GM11168 (cell line): ENCODE data around the gene TFG.

ENCODE experiments used
- in situ Hi-C: fragments of 300-500 bp; cut with MboI; formaldehyde crosslinking; loops from one replicate; pipeline ENCODE4 v1.12.0; 2022; ENCODE audit warnings: low sequenced_read_pairs; ENCODE audit not compliant: unreplicated experiment

TFG gene

DNA sequence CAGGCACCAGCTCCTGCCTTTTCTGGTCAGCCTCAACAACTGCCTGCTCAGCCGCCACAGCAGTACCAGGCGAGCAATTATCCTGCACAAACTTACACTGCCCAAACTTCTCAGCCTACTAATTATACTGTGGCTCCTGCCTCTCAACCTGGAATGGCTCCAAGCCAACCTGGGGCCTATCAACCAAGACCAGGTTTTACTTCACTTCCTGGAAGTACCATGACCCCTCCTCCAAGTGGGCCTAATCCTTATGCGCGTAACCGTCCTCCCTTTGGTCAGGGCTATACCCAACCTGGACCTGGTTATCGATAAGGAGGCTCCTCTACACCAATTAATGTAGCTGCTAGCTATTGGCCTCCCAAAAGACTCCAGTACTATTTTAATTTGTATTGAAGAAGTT is 38.9 kb downstream of the TFG start:
- in situ Hi-C loops: no loop called here

DNA sequence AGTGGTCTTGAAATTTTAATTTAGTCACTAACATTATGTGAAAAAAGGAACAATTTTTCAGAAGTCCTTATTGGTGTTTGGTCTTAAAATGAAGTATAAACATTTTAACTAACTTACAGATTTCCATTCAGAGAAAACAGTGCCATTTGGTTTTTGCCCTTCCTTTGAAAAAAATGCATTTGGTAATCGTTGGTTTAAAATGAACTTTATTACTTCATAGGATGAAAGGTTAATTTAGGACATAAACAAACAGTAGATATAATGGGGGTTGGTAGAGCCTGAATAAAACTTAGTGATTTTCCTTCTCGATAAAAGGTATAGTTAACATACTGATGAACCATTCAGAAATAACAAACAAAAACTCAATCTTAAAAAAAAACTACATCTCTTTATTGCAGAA is 39.7 kb downstream of the TFG start:
- in situ Hi-C loops: no loop called here

DNA sequence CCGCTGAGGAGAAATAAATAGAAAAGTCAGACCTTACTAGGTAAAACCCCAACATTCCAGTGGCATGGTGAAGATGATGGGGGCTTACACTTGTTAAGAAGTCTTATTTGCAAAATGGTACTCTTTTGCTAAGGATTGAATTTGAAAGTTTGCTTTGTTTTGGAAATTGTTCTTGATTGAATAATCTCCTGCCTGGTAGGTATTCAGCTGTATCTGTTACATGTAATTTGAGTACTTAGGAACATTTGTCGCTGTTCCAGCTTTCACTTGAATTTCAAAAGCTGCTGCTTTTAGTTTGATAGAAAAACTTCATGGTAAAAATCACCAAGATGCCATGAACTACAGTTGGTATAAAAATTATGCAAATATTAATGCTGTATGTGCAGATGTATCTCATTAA is 44.6 kb downstream of the TFG start:
- in situ Hi-C loops: no loop called here

DNA sequence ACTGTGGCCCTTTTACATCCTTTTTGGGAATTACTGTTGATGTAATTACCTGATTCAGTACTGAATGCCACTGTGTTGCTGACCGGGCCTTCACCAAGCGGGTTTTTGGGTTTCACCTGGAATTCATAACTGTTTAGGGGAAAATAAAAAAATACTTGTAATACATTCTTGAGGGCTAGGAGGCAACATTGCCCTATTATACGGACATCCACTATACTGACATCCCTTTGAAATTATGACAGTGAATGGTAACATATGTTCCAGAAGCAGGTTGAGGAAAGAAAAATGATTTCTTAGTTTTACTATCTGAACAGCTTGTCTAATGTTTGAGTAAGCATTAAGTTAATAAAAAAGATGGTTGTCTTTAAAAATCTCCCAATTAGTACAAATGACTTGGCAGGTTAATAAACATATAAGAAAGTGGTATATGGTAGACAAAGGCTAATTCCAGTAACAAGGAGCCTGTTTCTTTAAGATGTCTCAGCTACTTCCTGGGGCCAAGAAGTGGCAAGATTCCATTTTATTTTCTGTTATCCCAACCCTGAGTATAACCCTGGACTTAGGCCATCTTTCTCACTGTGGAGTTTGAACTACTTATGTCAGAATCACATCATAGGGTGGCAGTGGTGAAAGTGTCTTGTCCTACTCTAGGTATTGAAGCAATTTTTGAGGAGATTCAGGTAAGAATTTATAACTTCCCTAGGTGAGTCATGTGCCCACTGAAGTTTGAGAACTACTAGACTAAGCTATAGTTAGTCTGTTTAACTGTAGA is 45.5 kb downstream of the TFG start:
- in situ Hi-C loops: no loop called here

DNA sequence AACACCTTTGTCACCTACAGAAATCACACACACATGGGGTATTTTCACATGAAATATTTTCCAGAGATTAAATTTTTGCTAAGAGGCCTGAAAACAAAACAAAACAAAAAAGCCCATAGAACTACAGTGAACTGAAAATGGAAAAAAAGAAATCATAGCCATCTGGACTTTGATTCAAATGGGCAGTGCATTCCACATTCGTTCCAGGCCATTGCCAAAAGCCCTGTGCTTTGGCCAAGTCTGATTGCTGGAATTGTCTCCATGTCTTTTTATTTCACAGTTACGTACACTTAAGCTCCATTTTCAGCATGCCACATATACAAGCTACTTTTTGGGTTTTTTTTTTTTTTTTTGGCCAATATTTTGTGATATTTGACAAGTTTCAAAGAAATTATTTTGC is 47.1 kb downstream of the TFG start:
- in situ Hi-C loops: no loop called here

DNA sequence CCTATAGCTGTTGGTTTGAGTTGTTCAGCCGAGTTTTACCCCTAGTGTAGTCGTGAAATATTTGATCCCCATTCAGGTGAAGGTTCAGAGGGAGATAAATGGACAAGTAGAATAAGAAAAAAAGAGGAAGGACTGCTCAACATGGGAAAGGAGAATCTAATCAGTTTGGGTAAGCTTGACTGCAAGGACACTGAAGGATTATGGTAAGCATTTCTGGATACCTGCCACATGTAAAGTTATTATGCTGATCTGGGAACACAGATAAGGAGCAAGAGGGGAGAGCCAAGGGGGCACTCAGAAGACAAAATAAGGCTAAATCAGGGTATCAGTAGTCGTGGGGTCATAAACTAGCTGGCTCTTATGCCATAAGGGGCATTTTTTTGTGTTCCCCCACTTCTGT is 49.9 kb downstream of the TFG start:
- in situ Hi-C loops: no loop called here

DNA sequence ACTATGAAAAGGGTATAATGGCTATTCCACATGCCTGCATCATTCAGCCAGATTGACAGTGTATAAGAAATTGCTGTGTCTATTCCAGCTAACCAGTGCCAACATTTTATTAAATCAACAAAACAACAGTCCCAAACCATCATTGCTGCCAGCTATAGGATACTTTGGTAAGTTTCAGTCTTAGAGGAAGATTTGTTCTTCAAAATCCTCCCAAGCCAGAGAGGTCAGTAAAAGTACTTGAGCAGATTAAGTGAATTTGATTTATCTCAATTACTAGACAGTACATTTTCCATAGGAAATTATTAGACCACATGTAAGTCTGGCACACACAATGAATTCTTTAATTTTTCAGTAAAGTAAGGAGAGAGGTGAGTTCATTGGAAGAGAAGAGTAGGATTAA is 50.7 kb downstream of the TFG start:
- in situ Hi-C loops: no loop called here

DNA sequence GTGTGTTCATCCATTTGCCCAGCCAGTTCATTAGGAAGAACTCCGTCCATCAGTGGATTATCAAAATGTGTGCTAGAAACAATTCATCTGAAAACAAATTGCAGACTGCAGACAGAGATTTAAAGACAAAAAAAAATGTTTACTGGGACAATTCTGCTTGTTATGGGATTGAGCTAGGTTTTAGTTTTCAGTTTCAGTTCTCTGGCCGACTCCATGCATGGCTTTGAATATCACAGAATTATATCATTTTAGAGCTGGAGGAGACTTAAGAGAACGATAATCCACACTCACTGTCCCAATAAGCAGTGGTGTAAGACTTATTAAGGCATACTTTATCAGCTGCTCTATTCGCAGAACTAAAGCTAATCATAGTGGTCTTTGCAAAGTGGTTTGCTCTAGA is 51.1 kb downstream of the TFG start:
- in situ Hi-C loops: no loop called here

DNA sequence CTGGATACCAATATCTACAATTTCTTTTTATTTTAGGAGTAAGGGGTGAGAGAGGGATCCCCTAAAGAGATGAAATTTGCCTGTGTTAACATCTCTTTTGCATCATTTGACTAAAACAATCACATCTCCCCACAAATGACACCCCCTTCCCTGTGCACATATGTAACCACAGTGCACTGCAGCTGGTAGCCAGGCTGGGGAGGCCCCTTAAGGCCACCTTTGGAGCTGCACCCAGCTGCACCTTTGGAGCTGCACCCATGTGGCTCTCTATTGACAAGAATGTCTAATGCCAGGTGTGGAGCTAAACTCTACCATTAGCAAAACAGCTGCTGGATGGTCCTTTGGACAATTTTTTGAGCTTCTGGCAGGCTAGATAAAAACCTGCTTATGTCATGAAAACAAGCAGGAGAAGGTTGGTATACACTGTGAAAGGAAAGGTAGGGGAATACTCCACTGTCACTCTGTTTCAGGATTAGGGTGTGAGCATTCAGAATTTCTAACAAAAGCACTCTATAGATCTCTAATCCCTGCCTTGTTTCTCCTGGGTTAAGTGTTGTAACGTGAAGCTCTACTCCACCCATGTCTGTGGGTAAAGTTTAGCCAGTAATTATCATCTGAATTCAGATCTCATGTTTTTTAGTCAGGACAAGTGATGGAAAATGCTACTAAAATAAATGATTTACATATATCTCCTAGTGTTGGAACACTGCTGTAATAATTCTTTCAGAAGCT is 52.1 kb downstream of the TFG start:
- in situ Hi-C loops: no loop called here

DNA sequence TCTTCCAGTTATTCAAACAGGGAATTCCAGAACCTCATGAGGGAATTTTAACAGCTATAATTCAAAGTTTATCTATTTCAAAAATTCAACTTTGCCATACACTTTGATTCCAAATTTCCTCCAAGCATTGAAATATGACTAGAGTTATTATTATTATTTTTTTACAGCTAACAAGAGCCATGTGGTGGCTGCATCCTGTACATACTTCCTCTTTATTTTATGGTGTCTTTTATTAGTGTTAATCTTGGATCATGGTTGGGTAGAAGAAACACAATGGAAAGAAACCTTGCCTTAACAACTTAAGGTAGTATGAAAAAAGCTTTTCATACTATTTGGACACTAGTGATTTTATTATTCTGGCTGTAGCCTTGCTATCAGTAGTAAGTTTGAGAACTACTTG is 52.7 kb downstream of the TFG start:
- in situ Hi-C loops: no loop called here

DNA sequence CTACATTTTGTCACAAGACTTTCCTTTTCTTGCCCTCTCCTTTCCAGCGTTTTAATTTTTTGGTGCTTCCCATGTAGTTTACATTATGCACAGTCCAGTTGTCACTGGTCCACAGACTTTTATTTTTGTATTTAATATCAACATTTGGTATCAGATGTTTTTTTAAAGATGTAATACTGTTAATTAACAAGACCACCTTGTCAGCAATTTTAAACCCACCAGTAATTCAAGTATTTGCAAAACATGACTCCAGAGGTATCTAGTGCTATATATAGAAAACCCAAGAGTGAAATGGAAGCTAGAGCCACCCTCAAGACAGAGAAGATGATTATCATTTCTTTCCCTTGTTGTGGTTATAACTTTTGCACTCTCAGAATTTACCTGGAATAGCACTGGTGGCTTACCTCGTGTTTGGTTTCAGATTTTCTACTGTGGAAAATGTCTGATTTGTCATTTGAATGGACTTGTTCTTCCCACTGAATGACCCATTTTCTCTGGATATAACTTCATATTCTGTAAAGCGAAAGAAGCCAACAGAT is 56.2 kb downstream of the TFG start:
- in situ Hi-C loops: no loop called here

DNA sequence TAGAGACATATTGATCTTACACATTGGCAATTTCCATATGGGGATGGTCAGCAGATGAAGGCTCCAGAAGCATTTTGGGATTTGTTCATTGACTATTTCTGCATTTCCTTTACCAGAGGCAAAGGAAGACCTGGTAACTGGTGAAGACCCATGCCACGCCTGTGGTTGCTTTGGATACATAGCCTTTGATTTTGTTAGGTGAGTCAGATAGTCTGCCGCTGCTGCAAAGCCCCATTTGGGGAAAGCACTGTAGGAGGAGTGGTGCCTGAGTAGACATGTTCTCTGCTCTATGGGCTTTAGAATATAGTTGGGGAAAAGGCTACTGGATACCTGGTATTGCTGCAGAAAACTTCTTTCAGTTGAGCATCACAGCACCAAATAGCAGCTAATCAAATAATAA is 56.8 kb downstream of the TFG start:
- in situ Hi-C loops: no loop called here

DNA sequence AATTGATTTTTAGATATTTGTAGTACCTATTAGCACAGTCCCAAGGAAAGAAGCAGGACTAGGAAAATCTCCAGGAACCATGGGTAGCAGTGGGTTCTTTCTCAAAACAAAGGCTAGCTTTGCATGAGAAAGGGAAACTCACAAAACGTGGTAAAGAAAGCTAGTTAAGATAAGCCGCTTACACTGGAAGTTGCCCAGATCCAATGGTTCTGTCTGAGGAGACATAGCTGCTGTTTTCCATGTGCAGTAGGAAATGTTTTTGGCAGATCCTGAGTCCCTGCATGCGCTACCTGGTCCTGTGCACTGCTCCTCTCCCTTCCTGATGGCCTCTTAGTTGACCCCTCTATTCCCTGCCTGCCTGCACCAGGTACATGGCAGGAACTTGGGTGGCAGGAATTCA is 60.4 kb downstream of the TFG start:
- in situ Hi-C loops: no loop called here

DNA sequence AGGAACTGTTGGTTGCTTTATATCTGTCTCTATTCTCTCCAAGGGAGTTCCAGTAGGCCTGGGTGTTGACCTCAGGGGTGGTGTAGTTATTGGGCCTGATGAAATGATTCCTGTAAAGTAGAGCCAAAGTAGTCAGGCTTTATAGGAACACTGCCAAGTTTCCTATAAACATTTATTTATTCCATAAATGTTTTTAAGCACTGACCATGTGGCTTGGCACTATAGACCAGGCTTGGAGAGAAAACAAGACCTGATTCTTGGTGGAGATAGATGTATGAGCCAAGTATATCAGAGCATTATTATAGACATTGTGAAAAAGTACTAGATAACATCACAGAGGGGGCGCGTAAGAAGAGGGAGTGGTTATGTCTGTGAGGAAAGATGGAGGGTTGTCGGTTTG is 65.9 kb downstream of the TFG start:
- in situ Hi-C loops: no loop called here

DNA sequence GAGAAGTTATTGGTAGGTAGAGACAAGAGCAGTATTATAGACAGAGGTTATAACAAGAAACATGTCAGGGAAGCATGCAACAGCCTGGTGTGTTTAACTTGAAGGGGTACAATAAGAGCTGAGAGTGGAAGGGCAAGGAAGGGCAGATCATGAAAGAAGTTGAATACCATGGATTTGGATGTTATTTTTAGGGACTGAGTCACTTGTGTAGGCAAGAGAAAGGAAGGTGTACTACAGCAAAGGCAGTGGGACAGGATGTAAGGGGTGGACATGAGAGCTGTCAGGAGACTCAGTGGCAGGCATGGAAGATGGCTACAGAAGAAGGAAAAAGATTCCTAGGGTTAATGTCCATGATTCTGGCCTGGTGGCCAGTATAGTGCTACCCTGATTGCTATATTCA is 66.4 kb downstream of the TFG start:
- in situ Hi-C loops: no loop called here

DNA sequence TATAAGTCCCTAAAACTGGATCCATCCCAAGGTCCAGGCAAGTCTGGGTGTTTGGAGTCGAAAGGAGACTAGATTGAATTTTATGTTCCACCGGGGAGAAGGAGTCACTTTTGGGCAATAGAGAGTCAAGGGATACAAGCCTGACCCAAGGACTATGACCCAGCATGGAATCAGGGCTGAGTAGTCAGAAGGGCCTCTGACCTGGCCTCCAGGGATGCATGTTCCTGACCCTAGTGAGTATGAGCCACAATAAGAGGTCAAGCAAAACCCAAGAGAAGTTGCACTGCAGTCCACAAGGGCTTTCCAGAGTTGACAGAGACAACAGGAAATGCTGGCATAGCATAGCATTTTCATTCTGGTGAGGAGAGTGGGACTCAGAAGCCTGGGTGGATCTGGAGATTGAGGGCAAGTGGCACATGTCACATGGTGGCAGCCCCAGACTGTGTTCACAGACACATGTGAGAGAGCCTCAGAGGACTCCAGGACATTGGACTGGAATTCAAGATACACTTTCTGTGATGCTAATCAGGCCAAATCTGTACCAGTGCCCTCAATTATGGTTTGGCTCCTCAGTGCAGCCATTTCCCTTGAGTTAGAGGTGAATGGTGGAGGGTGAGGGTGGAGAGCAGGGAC is 66.9 kb downstream of the TFG start:
- in situ Hi-C loops: no loop called here

DNA sequence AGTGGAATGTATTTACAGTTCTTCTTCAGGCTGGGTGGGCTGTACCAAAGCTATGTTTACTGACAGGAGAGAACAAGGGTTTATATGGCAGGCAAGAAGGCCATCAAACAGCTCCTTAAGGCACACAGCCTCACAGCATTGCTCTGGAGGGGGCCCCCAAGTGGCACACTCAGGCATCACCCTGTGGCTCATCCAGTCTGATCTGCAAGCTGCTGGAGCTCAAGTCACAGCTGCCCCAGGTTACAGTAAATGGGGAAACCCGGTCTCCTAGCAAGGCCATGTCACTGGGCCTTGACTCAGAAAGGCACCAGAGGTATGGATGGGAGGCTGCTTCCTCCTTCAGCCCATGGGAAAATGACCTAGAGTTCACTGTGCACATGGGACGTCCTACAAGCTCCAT is 67.5 kb downstream of the TFG start:
- in situ Hi-C loops: no loop called here

DNA sequence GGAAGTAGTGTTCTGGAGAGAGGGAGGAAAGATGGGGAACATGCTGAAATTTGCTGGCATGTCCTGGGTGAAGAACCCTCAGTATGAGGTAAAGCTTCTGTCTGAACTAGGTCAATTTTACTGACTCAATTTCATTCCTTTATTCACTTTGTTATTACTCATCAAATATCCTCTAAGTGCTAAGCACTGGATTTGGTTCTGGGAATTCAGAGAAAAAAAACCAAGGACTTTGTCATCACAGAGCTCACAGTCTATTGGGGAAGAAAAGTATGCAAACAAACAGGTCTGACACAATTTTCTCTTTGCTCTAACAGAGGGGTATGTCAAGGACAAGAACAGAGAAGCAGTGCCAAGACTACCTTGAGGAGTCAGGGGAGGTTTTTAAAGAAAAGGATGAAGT is 68.0 kb downstream of the TFG start:
- in situ Hi-C loops: no loop called here

DNA sequence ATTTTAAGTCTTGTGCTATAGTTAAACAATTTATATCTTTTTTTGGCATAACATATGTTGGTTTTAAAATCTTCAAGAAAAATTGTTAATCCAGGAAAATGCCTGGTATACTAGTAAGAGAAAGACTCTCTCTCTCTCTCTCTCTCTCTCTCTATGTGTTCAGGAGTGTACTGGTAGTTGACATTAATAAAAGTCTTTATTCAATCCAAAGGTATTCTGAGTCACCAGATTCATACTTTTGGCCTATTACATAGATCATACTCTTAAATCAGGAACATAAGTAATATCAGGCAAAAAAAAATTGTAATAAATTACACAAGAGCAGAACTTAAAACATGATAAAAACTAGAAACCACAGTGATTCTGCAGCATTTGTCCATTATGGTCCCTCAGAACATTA is 70.2 kb downstream of the TFG start:
- in situ Hi-C loops: no loop called here

DNA sequence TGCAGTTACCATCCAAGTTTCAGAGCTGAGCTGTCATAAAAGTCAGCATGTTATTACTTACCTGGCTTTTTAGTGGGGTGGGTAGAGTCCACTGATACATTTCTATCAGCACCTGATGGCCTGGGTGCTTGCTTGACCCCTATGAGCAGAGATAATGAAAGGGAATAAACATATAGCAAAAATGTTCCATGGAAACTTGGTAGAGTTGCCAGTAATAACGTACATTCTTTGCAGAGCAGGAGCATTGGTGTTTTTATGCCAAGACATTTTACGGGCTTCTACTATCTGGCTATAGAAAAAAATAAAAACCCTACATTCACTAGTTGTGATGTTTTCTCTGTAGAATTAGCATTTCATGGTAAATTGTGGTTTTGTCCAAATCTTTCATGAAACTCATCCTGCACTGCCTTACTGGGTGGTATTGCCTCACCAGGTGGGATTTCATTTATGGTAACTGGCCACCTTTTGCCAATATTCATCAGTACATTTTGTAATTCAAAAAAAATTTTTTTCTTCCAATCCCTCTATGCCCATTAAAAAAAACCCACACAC is 70.9 kb downstream of the TFG start:
- in situ Hi-C loops: no loop called here

DNA sequence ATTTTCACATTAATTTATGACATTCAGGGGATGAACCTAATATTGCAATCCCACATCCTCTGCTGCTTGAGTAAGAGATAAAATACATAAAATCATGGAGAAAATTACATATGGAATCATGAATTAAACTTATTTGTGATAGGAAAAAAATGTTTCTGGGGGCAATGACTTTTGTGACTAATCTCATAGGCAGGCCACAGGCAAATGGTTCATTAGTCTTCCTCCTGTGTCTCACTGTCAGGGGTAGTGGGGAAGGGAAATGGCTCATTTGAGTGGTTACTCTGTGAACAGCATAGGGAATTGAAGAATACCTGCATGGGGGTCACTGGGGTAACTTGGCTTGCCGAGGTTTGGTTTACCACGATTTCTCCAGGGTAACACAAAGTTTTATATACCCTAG is 72.0 kb downstream of the TFG start:
- in situ Hi-C loops: no loop called here
